ENCODE data around the gene PDE9A. TPM values are rescaled to one million over a fixed set of nuclear protein-coding genes. Genes with fewer than 3 reads are reported as not detected.
A peak's percentile ranks its signal among the peaks of the same experiment; 100 is the strongest.

Gene PDE9A
- total RNA-seq, 5 donors from 2014 or later (not counting 1 experiment from before 2014, with no cell fraction given), result 11.5 to 18.3 (median 16.1) TPM

DNA sequence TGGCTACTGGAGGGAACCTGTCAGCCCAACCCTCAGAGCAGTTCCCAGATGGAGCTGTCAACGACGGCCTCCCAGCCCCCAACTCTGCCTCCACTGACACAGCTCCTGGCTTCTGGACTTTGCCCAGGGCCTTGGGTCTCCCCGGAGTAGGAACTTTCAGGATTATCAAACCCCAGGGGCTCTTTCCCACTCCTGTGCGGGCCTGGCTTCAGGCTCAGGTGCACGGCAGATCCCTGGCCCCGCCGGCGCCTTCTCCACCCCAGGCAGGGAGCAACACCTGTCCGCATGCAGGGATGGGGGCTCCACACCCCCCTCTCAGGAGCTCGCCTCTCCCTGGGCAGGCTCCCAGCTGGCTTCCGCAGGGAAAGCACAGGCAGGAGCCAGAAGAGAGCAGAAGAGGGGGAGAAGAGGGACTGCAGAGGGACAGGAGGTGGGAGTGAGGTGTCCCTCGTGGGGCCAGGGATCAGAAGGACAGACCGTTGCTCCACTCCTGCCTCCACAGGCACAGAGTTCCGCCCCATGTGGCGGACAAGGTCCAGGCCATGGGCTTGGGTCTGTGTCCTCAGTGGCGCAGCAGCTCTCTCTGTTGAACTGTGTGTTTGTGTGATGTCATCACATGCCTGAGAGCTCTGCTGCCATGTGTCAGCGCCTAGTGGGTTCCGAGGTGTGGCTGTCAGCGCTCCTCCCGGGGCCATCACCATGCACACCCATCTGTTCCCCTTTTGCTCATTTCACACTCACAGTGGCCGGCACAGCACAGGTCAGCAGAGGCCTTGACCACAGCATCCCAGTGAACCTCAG is 107.7 kb downstream of the PDE9A start:
- Mint-ChIP-seq H3K27ac (no peak overlapping the region), H3K27me3 (no peaks in the 10 kb centered on the region), H3K4me1 (peaks cover 0 to 8% (median 0%) of the 10 kb centered on the region in 3 donors), H3K9me3 (no peaks in the 10 kb centered on the region), H3K4me3 (no peak overlapping the region), H3K36me3 (peaks cover 11% of the 10 kb centered on the region)
- WGBS (ENCODE audit: insufficient coverage), result 80% methylated on average over 14 of the region's 21 CpGs
- DNase-seq (no peak), ATAC-seq (replicated peaks in 1 of 4) (no peak)
- POLR2A ChIA-PET, result no interaction called here
- no peak overlapping the region for H3K27ac ChIP-seq (ENCODE audit: low read length)
- H3K4me1 ChIP-seq (ENCODE audit: control insufficient read depth in 1 of 2, extremely low read depth in 1 of 2, insufficient read depth in 2 of 2, low read length in 2 of 2), result no peaks in the 10 kb centered on the region
- CTCF ChIA-PET, result no interaction called here
- no peaks in the 10 kb centered on the region for H3K27me3 ChIP-seq (replicated peaks in 1 of 2; ENCODE audit: control insufficient read depth in 2 of 2, extremely low read depth in 1 of 2, insufficient read depth in 2 of 2, low read length in 1 of 2)
- peaks cover 0 to 6% of the 10 kb centered on the region in 2 donors for H3K36me3 ChIP-seq (ENCODE audit: control insufficient read depth in 2 of 2, extremely low read depth in 1 of 2, insufficient read depth in 1 of 2, low read length in 1 of 2)
- no peaks in the 10 kb centered on the region for H3K9me3 ChIP-seq
- no peak overlapping the region for H3K4me3 ChIP-seq (ENCODE audit: control insufficient read depth in 1 of 2, extremely low read depth in 1 of 2, low read length in 1 of 2)

DNA sequence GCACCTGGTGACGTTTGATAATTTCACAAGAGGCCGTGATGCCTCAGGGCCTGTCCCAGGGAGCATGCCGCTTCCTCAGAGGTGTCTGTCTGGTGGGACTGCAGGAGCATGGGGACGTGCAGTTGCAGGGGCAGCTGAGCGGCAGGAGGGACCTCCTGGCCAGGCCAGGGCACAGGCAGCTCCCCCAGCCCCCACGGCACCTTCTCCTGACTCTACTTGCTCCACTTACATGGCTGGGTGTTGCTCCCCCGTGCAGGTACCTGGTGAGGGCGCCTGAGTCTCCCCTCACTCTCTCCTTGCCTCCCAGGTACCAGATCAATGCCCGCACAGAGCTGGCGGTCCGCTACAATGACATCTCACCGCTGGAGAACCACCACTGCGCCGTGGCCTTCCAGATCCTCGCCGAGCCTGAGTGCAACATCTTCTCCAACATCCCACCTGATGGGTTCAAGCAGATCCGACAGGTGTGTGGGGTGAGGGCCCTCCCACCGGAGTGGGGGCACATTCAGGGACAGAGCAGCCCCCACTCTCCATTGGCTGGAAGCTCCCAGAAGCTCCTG is 108.4 kb downstream of the PDE9A start:
- Mint-ChIP-seq H3K27me3 (no peaks in the 10 kb centered on the region), H3K4me1 (peaks cover 0 to 8% (median 0%) of the 10 kb centered on the region in 3 donors), H3K4me3 (no peak overlapping the region), H3K9me3 (no peaks in the 10 kb centered on the region), H3K36me3 (peaks cover 11% of the 10 kb centered on the region), H3K27ac (no peak overlapping the region)
- Histone ChIP-seq H3K4me1 (ENCODE audit: control insufficient read depth in 1 of 2, extremely low read depth in 1 of 2, insufficient read depth in 2 of 2, low read length in 2 of 2) (no peaks in the 10 kb centered on the region), H3K36me3 (ENCODE audit: control insufficient read depth in 2 of 2, extremely low read depth in 1 of 2, insufficient read depth in 1 of 2, low read length in 1 of 2) (peaks cover 0 to 6% of the 10 kb centered on the region in 2 donors), H3K27ac (ENCODE audit: low read length) (no peak overlapping the region), H3K27me3 (replicated peaks in 1 of 2; ENCODE audit: control insufficient read depth in 2 of 2, extremely low read depth in 1 of 2, insufficient read depth in 2 of 2, low read length in 1 of 2) (no peaks in the 10 kb centered on the region), H3K9me3 (no peaks in the 10 kb centered on the region), H3K4me3 (ENCODE audit: control insufficient read depth in 1 of 2, extremely low read depth in 1 of 2, low read length in 1 of 2) (no peak overlapping the region)
- WGBS (ENCODE audit: insufficient coverage), result 85% methylated on average over 15 of the region's 18 CpGs
- ATAC-seq (replicated peaks in 1 of 4) (no peak), DNase-seq (no peak)
- POLR2A ChIA-PET, result no interaction called here
- CTCF ChIA-PET, result no interaction called here

DNA sequence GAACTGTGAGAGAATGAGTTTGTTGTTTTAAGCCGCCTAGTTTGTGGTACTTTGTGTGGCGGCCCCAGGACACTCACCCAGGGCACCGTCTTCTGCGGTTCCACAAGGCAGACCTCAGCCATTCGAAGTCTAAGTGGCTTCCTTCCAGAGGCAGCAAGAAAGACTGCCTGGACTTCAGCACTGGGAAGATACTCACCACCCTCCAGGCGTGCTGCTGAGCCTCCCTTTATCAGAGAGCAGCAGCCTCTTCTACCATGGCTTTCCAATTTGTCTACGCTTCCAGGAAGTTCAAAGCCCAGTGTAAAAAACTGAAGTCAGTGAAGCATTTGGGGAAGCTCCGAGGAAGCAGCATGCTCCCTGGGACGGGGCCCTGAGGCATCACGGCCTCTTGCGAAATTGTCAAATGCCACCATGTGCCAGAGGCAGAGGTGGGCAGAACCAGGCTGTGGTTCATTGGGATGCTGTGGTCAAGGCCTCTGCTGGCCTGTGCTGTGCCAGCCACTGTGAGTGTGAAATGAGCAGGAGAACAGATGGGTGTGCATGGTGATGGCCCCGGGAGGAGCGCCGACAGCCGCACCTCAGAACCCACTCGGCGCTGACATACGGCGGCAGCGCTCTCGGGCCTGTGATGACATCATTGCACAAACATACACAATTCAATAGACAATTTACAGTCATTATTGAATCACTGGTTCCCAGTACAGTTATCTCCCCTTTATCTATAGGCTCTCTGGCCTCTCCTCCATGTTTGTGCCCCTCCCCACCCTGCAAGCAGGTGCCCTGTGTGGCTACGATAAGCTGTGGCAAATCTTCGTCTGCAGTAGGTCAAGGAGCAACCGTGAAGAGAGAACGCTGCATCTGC is 110.4 kb downstream of the PDE9A start:
- Mint-ChIP-seq H3K4me1 (peaks cover 0 to 8% (median 0%) of the 10 kb centered on the region in 3 donors), H3K27me3 (no peaks in the 10 kb centered on the region), H3K36me3 (peaks cover 15% of the 10 kb centered on the region), H3K4me3 (no peak overlapping the region), H3K27ac (no peak overlapping the region), H3K9me3 (no peaks in the 10 kb centered on the region)
- CTCF ChIA-PET, result no interaction called here
- no peaks in the 10 kb centered on the region for H3K27me3 ChIP-seq (replicated peaks in 1 of 2; ENCODE audit: control insufficient read depth in 2 of 2, extremely low read depth in 1 of 2, insufficient read depth in 2 of 2, low read length in 1 of 2)
- H3K36me3 ChIP-seq (ENCODE audit: control insufficient read depth in 2 of 2, extremely low read depth in 1 of 2, insufficient read depth in 1 of 2, low read length in 1 of 2), result peaks cover 0 to 10% of the 10 kb centered on the region in 2 donors
- no peaks in the 10 kb centered on the region for H3K4me1 ChIP-seq (ENCODE audit: control insufficient read depth in 1 of 2, extremely low read depth in 1 of 2, insufficient read depth in 2 of 2, low read length in 2 of 2)
- DNase-seq (no peak), ATAC-seq (replicated peaks in 1 of 4) (no peak)
- H3K27ac ChIP-seq (ENCODE audit: low read length), result no peak overlapping the region
- H3K9me3 ChIP-seq, result no peaks in the 10 kb centered on the region
- no peak overlapping the region for H3K4me3 ChIP-seq (ENCODE audit: control insufficient read depth in 1 of 2, extremely low read depth in 1 of 2, low read length in 1 of 2)
- 90% methylated on average over 23 of the region's 25 CpGs for WGBS (ENCODE audit: insufficient coverage)
- POLR2A ChIA-PET, result no interaction called here

DNA sequence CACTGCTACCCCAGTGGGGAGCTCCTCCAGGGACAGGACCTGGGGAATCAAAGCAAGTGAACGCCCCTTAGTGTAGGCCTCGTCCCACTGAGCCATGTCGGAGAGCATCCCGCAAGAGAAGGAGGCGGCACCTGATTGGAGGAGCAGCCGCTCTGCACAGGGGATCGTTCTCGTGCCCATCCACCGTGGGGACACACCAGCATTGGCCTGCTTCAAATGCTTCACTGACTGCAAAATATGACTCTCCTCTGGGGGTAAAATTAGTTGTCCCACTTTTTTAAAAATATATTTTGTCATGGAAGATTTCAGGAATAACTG is 111.0 kb downstream of the PDE9A start:
- no peaks in the 10 kb centered on the region for H3K27me3 Mint-ChIP-seq
- POLR2A ChIA-PET, result no interaction called here

DNA sequence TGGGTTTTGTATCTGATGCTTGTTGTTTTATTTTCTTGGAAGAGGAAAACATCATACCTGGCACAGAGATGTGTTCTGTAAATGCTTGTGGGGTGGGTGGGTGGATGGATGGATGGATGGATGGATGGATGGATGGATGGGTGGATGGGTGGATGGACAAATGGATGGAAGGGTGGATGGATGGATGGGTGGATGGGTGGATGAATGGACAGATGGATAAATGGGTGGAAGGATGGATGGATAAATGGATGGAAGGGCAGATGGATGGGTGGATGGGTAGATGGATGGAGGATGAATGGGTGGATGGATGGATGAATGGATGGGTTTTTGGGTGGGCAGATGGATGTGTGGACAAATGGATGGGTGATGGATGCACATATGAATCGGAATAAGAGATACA is 111.5 kb downstream of the PDE9A start:
- Histone ChIP-seq H3K36me3 (ENCODE audit: control insufficient read depth in 2 of 2, extremely low read depth in 1 of 2, insufficient read depth in 1 of 2, low read length in 1 of 2) (peaks cover 7 to 10% of the 10 kb centered on the region in 2 donors), H3K27ac (ENCODE audit: low read length) (no peak overlapping the region), H3K4me1 (ENCODE audit: control insufficient read depth in 1 of 2, extremely low read depth in 1 of 2, insufficient read depth in 2 of 2, low read length in 2 of 2) (no peaks in the 10 kb centered on the region), H3K9me3 (no peaks in the 10 kb centered on the region), H3K4me3 (ENCODE audit: control insufficient read depth in 1 of 2, extremely low read depth in 1 of 2, low read length in 1 of 2) (no peak overlapping the region), H3K27me3 (replicated peaks in 1 of 2; ENCODE audit: control insufficient read depth in 2 of 2, extremely low read depth in 1 of 2, insufficient read depth in 2 of 2, low read length in 1 of 2) (no peaks in the 10 kb centered on the region)
- no peak overlapping the region for H3K4me3 Mint-ChIP-seq
- H3K27me3 Mint-ChIP-seq, result no peaks in the 10 kb centered on the region
- ChIA-PET POLR2A (no interaction called here), CTCF (no interaction called here)
- 86% methylated on average over 1 of the region's 1 CpG for WGBS (ENCODE audit: insufficient coverage)
- peaks cover 22% of the 10 kb centered on the region for H3K36me3 Mint-ChIP-seq
- H3K4me1 Mint-ChIP-seq, result no peaks in the 10 kb centered on the region
- no peak for DNase-seq
- ATAC-seq (replicated peaks in 1 of 4), result no peak
- H3K9me3 Mint-ChIP-seq, result no peaks in the 10 kb centered on the region
- H3K27ac Mint-ChIP-seq, result no peak overlapping the region

More for the DNA sequence above, 111.0 kb downstream of the PDE9A start:
- Mint-ChIP-seq H3K9me3 (no peaks in the 10 kb centered on the region), H3K27ac (no peak overlapping the region), H3K36me3 (peaks cover 21% of the 10 kb centered on the region), H3K4me3 (no peak overlapping the region), H3K4me1 (peaks cover 0 to 4% (median 0%) of the 10 kb centered on the region in 3 donors)
- 85% methylated on average over 6 of the region's 9 CpGs for WGBS (ENCODE audit: insufficient coverage)
- H3K27me3 ChIP-seq (replicated peaks in 1 of 2; ENCODE audit: control insufficient read depth in 2 of 2, extremely low read depth in 1 of 2, insufficient read depth in 2 of 2, low read length in 1 of 2), result no peaks in the 10 kb centered on the region
- CTCF ChIA-PET, result no interaction called here
- no peaks in the 10 kb centered on the region for H3K9me3 ChIP-seq
- DNase-seq (no peak), ATAC-seq (replicated peaks in 1 of 4) (no peak)
- no peaks in the 10 kb centered on the region for H3K4me1 ChIP-seq (ENCODE audit: control insufficient read depth in 1 of 2, extremely low read depth in 1 of 2, insufficient read depth in 2 of 2, low read length in 2 of 2)
- H3K36me3 ChIP-seq (ENCODE audit: control insufficient read depth in 2 of 2, extremely low read depth in 1 of 2, insufficient read depth in 1 of 2, low read length in 1 of 2), result peaks cover 4 to 10% of the 10 kb centered on the region in 2 donors
- no peak overlapping the region for H3K4me3 ChIP-seq (ENCODE audit: control insufficient read depth in 1 of 2, extremely low read depth in 1 of 2, low read length in 1 of 2)
- H3K27ac ChIP-seq (ENCODE audit: low read length), result no peak overlapping the region

DNA sequence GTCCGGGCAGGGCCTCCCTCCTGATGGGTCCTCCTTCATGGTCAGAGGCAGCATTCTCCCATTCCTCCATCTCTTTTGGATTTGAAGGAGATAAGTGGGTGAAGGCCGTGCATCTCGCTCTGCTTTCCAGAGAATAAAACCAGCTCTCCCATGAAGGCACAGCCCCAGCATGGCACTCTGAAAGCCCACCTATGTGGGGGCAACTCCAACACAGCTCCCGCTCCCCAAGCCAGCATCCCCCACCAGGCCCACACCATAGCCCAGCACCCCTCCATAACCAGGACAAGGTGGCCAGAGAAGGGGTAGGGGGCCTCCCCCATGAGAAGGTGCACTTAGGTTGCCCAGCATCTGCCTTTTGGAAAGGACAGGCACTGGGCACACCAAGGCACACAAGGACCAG is 112.2 kb downstream of the PDE9A start:
- CTCF ChIA-PET, result no interaction called here

More for the DNA sequence above, 112.2 kb downstream of the PDE9A start:
- Histone ChIP-seq H3K27me3 (replicated peaks in 1 of 2; ENCODE audit: control insufficient read depth in 2 of 2, extremely low read depth in 1 of 2, insufficient read depth in 2 of 2, low read length in 1 of 2) (peaks cover 0 to 3% of the 10 kb centered on the region in 2 experiments), H3K9me3 (no peaks in the 10 kb centered on the region), H3K27ac (ENCODE audit: low read length) (no peak overlapping the region), H3K36me3 (ENCODE audit: control insufficient read depth in 2 of 2, extremely low read depth in 1 of 2, insufficient read depth in 1 of 2, low read length in 1 of 2) (peaks cover 6 to 7% of the 10 kb centered on the region in 2 donors), H3K4me3 (ENCODE audit: control insufficient read depth in 1 of 2, extremely low read depth in 1 of 2, low read length in 1 of 2) (no peak overlapping the region), H3K4me1 (ENCODE audit: control insufficient read depth in 1 of 2, extremely low read depth in 1 of 2, insufficient read depth in 2 of 2, low read length in 2 of 2) (no peaks in the 10 kb centered on the region)
- peak overlapping the region in 1 of 2 donors; percentile 46 for H3K27ac Mint-ChIP-seq
- H3K27me3 Mint-ChIP-seq, result no peaks in the 10 kb centered on the region
- no peak overlapping the region for H3K4me3 Mint-ChIP-seq
- ATAC-seq (replicated peaks in 1 of 4), result no peak
- POLR2A ChIA-PET, result no interaction called here
- no peaks in the 10 kb centered on the region for H3K9me3 Mint-ChIP-seq
- peaks cover 27% of the 10 kb centered on the region for H3K36me3 Mint-ChIP-seq
- no peaks in the 10 kb centered on the region for H3K4me1 Mint-ChIP-seq
- no peak for DNase-seq
- 83% methylated on average over 1 of the region's 4 CpGs for WGBS (ENCODE audit: insufficient coverage)

All from T-cell (primary cell).